Activated naive CD4-positive, alpha-beta T cell treated with anti-CD3 and anti-CD28 coated beads, Interleukin-2, amount 50 U/mL, for 16 hours (primary cell): Measurements from ENCODE around the gene ARAP1.

Source experiments
- DNase-seq: peaks from one replicate; pipeline ENCODE4 v3.0.0-alpha.2; 2020

ARAP1 gene

GRCh38 chr11:72702096-72702495 is 50.1 kb downstream of the ARAP1 start:
- DNase-seq, result no peak

DNA sequence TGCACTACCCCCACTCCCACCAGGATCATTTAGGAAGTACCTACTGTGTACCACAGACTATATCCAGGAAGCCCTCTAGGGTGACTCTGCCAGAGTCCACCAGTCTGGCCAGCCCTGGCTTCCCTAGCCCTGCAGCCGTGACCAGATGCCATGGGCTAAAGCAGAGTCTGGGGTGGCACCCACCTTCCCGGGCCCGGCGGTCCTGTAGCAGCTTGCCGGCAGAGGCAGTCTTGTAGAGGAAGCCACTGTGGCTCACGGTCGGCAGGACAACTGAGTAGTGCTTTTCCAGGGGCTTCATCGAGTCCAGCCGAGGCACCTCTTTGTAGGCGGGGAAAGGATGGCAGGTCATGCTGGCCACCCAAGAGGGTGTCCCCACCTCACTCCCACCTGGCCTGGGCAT is 50.7 kb downstream of the ARAP1 start:
- no peak for DNase-seq

DNA sequence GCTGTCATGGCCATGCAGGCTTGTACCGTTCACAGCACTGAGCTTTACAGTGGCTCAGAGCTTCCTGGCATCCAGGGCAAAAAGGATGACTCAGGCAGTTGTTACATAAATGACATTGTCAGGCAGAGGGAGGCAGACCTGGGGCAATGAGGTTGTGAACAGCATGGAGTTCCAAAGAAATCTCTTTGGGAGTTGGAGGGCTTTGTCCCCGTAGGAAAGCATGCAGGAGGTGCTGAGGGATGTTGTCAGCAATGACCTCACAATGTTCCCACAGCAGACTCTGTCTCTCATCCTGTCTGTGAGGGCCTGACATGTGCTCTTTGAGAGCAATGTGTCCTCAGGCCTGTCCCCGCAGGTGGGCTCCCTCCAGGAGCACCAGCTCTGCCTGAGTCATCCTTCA is 52.1 kb downstream of the ARAP1 start:
- no peak for DNase-seq

- no peak for DNase-seq
Measured at GRCh38 chr11:72697814-72698213, 54.4 kb downstream of the ARAP1 start.

DNA sequence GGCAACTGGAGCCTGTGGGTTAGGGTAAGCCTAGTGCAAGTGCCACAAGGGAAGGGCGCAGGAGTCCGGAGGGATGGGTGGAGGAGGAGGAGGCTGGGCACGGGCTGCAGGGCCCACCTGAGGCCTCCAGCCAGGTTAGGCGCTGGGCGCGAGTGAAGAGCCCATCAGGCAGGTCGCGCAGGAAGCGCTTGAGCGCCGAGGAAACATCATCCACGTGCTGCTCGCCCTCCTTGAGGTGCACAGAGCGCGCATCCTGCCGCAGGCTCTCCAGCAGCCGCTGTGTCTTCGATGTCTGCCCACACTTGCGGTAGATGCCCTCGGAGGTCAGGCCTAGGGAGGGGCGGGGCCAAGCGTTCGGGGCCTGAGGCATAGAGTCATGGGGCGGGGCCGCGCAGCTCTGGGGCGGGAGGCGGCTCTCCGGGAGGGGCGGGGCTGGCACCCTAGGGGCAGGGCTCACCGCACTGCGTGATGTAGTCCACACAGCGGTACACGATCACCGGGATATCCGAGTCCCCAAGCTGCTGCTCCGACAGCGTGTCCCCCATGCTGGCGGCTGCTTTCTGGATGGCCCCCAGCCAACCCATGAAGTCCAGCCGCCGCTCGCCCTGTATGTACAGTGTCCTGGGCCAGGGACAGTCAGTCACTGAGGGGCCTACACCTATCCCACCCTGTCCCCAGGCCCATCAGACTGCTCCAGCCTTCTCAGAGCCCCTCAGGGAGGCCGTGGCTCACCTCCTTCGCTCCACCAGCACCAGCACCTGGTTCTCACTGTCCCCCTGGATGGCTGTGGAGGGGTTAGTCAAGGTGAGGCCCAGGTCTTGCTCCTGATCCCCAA is 55.1 kb downstream of the ARAP1 start:
- no peak for DNase-seq

DNA sequence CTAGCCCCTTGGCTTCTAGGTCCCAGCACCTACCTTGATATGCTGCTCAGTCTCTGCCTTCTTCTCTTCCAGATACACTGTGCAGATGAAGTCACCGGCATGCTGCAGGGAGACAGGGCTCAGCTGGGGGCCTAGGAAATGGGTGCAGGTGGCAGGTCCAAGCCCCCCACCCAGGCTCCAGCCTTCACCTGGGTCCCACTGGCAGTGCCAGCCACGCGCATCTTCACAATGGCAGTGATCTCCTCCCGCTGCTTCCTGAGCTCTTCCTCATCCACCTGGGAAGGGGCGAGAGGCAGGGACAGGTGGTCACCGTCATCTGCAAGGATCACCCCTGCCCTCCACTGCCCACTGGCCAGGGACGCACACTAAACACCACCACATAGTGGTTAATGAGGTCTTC is 56.9 kb downstream of the ARAP1 start:
- no peak for DNase-seq

DNA sequence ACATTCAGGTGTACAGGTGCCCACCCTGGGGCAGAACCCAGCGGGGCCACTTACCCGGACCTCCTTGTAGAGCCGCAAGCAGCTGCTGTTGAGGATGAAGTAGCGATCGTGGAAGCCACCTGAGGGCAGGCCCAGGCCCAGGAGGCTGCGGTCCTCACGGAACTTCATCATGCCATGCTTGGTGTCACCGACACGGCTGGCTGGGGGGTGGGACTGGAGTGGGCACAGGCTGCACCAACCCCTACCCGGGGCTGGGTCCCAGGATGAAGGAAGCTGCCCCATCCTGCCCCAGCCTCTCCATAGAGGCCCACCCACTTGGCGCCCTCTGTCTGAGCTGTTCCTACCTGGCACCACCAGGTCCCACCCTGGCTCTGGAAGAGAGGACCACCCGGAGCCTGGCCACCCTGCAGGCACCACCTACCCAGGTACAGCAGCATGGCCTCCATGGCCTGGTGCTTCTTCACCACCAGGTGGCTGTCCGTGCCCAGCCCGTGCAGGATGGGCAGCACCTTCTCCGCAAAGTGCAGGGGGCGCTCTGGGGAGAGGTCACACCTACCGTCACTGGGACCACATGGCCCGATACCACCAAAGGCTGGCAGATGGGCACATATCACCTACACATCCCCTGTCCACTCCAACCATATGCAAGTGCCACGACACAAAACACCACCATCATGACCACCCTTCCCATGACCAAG is 58.8 kb downstream of the ARAP1 start:
- no peak for DNase-seq

DNA sequence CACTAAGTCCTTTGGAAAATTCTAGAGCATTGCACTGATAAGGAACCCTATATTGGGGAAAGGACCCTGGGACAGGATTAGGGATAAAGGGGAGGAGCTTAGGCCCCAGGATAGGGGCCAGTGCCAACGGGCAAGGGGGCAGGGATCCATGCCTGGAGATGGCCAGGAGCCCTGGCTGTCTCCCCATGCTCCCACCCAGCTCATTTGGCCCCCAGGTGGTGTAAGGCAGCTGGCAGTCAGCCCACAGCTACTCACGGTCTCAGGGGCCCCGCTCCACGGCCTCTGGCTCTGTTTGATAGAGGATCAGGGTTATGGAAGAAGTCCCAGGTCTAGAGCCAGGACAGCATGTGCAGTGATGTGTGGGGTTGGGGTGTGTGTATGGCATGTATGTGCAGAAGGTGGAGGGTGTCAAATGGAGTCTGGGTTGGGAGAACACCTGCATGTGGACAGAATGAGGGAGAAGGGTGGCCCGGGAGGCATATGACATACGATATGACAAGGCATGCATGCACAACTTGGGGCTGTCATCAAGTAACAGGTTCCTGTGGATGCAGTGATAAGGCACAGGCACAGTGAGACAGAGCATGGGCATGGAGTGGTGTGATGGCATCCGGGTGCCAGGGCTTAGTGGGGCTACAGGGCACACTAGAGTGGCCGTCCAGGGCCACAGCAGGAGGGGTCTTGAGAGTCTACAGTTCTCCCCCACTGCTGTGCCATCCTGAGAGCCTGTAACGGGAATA is 59.5 kb downstream of the ARAP1 start:
- no peak for DNase-seq

DNA sequence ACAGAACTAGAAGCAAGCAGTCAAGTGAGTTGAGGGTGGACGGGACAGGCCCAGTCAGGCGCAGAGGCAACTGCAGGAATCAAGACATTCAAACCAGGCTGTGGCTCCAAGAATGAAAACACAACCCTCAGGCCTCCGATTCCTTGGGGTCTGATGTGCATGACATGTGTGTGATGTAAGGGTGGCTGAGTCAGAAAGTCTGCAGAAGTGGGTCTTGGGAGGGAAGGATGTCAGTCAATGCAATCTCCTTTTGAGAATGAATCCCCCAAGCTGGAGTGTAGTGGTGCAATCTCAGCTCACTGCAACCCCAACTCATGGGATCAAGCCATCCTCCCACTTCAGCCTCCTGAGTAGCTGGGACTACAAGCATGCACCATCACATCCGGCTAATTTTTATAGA is 62.0 kb downstream of the ARAP1 start:
- DNase-seq, result no peak

DNA sequence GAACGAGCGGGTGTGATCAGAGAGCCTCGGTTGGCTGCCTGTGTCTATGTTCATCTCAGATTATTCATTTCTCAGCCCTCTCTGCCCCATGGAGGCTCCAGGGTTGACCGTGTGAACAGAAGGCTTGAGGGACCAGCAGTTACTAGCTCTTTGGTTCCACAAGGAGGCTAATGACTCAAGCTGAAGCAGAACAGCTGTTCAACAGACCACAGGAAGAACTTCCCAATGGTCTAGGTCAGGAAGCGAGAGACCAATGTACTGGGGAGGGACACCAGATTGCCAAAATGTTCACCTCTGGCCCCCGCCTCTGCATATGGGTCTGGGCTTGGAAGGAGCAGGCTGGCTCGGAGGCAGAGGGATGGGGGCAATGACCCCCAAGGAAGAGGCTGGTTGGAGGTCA is 63.3 kb downstream of the ARAP1 start:
- DNase-seq, result no peak

DNA sequence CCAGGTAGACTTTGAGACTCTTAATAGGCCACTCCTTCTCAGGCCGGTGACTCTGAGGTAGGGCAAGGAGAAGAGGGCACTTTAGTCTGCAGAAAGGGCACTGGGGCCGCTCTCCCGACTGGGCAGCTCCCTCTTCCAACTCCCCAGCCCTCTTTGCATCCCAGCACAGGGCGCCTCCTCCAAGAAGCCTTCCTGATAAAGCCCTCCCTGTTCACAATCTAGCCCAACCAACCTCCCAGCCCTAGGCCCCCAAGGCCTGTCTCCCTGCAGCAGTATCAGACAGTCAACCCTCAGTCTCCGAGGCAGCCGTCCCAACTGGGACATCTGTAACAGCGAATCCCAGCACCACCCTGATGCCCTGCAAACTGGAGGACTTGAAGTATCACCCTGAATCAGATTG is 63.7 kb downstream of the ARAP1 start:
- DNase-seq, result no peak

- no peak for DNase-seq
Measured at GRCh38 chr11:72687326-72687725, 64.9 kb downstream of the ARAP1 start.

DNA sequence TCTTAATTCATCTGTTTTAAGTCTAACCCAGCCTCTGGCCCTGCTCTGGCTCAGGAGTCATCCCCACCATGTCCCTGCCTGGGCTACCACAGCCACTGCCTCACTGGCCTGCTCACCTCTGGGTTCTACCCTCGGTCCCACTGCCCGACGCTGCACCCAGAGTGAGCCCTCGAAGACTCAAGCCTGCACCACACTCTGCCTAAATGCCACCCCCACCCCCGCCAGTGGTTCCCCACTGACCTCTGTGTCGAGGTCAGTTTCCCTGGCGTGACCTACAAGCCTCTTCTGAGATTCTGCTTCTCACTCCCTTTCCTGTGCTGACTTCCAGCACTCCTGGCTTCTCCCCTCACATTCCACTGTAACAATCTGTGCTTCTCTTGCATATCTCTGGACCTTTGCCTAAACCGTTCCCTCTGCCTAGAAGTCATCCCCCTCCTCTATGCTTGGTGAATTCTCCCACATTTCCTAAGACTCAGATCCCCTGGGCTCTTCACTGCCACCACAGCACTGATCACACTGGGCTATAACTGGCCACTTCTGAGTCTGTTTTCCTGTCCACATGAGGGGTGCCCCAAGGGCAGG is 65.5 kb downstream of the ARAP1 start:
- DNase-seq, result no peak

DNA sequence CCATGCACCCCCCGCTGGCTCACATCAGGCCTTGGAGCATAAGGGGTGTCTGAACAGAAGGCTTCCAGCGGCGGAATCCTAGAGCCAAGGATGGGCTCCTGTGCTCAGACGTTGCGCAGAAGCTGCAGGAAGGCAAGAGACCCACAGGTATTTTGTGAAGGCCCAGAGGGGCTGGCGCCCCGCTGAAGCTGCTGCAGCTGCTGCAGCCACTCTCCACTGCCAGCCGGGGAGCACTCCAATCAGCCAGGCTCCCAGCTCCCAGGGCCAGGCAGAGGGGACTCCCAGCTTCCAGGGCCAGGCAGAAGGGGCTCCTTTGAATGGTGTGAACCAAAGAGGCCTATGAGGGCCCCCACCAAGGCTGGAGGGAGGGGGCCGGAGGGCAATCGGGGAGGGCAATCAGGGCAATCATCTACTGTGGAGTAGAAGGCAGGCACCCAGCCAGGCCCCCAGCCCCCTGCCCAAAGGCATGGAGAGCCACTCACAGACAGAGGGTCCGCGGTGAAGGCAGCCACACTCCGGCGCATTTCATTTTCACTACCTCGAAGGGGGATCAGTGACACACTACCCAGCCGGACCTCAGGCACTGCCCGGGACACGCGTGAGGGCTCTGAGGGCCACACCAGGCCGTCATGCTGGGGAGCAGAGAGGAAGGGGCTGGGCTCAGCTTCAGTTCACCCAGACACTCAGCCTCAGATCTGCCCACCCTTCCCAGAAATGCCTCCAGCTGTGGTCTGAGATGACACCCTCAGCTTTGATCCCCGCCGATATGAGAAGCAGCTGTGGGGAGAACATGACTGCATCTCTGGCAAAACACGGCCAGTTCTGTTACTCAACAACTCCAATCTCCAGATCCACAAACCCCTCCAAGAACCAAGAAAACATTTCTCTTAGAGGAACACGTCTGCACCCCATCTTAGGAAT is 66.4 kb downstream of the ARAP1 start:
- peak; percentile 54 for DNase-seq

DNA sequence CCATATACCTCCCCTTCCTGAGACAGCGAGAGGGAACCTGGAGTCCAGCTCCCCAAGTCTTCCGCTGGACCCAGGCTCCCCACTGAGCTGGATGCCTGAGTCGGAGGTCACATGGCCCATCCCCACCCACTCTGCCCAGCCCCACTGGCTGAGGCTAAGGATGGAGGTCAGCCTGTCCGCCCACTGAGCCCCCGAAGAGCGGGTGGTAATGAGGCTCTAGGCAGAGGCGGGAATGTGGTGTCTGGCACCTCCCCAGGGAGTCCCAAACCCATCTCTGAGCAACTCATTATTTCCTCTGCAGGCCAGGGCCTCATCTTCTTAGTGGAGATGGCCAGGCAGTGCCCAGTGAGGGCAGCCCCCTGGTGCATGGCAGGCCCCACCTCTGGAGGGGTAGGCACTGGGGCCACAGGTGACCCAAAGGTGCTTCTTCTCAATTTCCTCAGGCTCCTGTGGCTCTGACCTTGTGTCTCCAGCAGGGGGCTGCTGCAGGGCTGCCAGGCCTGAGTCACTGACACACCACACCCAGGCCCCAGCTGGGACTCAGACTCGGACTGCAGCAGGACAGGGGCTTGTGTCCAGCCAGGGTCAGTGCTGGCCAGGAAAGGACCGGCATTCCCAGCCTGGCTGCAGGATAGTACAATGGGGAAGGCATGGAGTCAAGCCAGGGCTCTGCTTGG is 67.8 kb downstream of the ARAP1 start:
- peak; percentile 58 for DNase-seq

- DNase-seq, result peak; percentile 74
Measured at GRCh38 chr11:72683782-72684200, 68.4 kb downstream of the ARAP1 start.

- DNase-seq, result no peak
Measured at GRCh38 chr11:72682858-72683243, 69.4 kb downstream of the ARAP1 start.

- DNase-seq, result no peak
Measured at GRCh38 chr11:72682238-72682857, 69.9 kb downstream of the ARAP1 start.

GRCh38 chr11:72681226-72682153 is 70.7 kb downstream of the ARAP1 start:
- no peak for DNase-seq

DNA sequence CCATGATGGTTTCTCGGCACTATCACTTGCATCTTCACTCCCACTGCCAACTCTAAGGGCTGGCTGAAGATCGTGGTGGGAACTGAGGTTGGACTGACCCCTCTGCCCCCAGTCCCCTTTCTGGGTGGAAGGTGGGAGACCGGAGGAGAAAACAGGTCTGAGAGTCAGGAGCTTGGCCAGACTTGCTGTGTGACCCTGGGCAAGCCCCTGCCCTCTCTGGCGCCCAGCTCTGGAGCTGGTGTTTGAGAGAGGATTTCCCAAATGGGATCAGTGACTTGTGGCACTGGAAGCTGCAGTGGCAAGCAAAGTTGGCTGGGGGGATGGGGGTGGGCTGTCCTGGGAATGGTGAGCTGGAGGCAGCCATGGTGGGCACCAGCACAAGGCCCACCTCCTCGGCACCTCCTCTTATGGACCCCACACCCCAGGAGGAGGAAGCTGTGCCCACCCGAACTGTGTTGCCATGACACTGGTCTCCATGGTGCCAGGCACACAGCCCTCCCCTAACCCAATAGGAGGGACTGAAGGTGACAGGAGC is 71.5 kb downstream of the ARAP1 start:
- no peak for DNase-seq
